ENCODE results near the gene ZRANB1.
"Not testable (repeated sequence)": the region's sequence is repeated elsewhere in the genome, so short reads cannot be mapped to it uniquely, and the experiment has no call there.

The ZRANB1 gene

GRCh38 chr10:124941823-124942222, at the start of gene ZRANB1:
ZRANB1 (plus strand) TSS chr10:124942123; CDS start chr10:124942494, 371 bp downstream.
- DNase-seq, result no peak

DNA sequence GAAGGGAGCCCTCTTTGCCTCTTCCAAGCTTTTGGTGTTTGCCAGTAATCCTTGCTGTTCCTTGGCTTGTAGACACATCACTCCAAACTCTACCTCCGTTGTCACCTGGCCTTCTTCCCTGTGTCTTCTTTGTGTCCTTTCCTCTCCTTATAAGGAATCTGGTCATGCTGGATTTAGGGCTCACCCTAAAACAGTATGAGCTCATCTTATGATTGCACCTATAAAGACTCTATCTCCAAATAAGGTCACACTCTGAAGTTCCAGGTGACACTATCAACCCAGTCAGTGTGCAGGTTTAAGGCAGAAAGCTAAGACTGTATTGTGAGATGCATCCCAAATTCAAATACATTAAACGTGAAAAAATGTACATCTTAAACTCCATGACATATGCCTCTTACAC, 49.0 kb upstream of the ZRANB1 start:
- DNase-seq, result no peak

DNA sequence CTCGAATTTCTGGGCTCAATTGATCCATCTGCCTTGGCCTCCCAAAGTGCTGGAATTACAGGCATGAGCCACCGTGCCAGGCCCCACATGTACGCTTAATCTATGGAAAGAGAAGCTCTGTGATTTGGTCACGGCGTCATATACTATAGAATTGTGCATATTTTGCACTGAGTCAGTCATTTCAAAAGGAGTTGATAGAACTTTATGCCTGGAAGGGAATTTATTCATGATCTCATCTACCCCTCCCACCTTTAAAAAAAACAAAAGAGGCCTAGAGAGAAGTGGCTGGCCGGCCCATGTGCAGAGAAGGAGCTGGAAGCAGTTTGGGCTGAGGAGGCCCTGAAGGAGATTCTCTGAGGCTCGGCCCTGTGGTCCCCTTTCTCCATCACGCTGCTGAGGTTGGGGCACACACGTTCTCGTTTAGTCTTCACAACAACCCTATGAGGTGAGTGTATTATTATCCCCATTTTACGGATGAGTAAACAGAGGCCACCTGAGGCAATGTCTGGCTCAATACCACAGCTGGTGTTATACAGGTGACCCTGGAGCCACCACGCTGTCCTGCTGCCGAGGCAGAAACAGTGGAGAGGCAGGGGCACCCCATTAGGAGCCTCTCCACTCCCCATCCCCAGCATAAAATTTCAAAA, 47.2 kb upstream of the ZRANB1 start:
- DNase-seq, result no peak

DNA sequence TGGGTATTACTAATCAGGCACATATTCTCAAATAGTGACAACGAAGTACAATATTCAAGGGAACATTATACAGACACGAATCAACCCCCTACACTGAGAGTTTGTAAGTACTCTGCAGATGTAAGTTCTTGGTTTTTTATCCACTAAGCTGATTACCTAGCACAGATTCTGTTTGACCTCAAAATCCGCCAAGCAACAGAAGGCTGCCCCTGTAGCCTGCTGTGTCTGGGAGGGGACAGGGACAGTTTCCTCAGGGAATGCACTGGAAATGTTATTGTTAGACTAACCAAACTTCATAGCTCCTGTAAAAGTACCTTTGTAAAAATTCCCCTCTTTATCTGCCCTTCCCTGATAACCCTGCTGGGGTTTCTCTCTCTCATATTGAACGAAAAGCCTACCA, 45.2 kb upstream of the ZRANB1 start:
- no peak for DNase-seq

DNA sequence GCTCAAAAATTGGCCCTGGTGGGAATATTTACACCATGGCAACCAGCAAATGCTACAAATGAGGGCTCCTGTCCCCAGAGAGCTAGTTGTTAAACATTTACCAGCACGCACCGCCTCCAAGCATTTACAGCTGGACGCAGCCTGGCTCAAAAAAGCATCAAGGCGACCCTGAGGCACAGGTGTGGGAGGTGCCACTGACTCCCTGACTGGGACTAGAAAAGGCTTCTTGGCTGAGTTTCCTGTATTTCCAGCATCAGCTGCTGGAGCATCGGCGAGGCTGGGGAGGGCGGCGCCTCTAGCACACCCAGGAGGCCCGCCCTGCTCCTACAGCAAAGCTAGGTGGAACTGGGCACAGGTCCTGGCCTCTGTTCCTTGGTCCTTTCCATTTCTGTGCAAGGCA, 43.5 kb upstream of the ZRANB1 start:
- no peak for DNase-seq

DNA sequence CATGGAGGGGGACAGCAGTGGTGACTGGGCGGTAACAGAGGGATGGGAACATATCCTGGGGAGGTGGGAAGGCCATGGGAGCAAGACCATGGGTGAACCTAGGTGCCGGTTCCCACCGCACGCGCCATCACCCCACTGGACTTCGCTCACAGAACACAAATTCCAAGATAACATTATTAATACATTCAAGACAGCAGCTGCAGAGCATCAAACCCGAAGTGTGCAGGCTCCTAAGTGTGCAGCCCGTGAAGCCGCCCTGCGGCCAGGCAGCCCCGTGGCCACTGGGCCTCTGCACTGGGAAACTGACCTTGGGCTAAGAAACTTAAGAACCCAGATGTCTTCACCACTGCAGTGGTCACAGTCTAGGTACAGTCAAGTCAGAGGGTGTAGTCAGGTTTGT, 42.8 kb upstream of the ZRANB1 start:
- DNase-seq, result no peak

DNA sequence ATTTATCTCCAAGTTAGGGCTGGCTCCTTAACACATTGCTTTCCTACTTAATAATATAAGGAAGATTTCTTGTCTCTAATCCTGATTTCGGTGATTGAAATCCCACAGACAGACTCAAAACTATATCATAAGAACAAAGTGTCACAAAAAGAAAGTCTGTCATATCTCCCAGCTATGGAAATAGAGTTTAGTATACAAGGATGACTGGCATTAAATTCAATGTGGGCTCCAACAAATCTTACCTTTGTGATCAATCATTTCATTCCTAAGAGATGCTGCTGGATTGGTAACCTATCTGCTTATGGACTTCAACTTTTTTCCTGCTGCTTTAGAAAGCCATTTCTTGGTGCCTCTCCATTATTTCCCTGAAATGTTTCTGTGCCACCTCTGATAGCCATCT, 39.5 kb upstream of the ZRANB1 start:
- DNase-seq, result no peak

DNA sequence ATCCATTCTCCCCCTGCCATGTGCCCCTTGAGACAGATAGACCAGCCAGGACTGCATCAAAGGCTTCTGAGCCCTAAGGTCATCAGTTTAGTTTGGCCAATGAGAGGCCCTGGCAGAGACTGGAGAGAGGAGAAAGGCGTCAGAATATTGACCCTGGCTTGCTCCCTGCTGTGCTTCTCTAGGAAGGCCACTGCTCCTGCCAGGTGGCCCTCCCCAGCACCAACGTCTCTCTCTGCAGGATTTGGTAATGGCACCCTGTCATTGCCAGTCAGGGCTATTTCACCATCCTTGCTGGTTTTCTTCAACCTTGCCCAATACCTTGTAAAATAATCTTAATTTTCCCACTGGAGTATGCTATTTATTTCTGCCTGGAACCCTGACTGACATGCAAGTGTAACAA, 38.8 kb upstream of the ZRANB1 start:
- DNase-seq, result no peak

DNA sequence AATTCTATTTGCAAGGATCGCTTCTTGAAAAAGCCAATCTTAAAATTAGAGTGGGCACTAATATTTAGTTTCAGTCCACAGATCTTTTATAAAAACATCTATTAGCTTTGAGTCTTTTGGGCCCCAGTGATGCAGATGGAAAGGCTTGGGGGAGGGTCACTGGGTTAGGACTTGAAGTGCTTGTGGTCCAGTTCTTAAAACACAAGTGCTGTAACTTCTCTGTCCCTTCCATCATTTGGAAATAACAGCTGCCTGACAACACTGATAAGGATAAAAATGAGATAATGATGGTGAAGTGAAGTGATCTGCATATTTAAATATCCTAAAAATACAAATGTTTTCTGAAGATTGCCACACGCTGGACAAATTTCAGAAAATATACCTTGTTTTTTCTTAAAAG, 37.1 kb upstream of the ZRANB1 start:
- DNase-seq, result no peak

GRCh38 chr10:124906551-124907001, 35.3 kb upstream of the ZRANB1 start:
- no peak for DNase-seq

DNA sequence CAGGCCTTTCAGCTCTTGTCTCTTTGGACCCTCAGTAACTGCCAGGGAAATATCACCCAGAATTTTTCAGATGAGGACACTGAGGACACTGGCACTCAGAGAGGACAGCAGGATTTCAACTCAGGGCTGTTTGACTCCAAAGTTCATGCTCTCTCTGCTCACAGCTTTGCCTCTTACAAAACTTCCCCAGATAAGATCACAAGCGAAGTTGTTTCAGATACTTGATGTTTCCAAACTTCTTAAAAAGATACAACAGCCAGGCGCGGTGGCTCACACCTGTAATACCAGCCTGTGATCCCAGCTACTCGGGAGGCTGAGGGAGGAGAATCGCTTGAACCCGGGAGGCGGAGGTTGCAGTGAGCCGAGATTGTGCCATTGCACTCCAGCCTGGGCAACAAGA, 32.4 kb upstream of the ZRANB1 start:
- no peak for DNase-seq

- no peak for DNase-seq
Observed at GRCh38 chr10:124911124-124912067, 30.5 kb upstream of the ZRANB1 start.

GRCh38 chr10:124912101-124912886, 29.6 kb upstream of the ZRANB1 start:
- DNase-seq, result no peak

GRCh38 chr10:124913167-124913566, 28.8 kb upstream of the ZRANB1 start:
- DNase-seq, result no peak

DNA sequence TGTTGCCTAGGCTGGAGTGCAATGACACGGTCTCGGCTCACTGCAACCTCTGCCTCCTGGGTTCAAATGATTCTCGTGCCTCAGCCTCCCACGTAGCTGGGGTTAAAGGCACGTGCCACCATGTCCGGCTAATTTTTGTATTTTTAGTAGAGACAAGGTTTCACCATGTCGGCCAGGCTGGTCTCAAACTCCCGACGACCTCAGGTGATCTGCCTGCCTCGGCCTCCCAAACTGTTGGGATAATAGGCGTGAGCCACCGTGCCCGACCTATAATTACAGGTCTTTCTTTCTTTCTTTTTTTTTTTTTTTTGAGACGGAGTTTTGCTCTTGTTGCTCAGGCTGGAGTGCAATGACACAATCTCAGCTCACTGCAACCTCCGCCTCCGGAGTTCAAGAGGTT, 27.5 kb upstream of the ZRANB1 start:
- DNase-seq, result not testable (repeated sequence)

- DNase-seq, result no peak
Observed at GRCh38 chr10:124916098-124916584, 25.8 kb upstream of the ZRANB1 start.

- peak; percentile 89 to 94 for DNase-seq
Observed at GRCh38 chr10:124916585-124917427, 25.1 kb upstream of the ZRANB1 start.

- DNase-seq, result peak; percentile 10 to 38
Observed at GRCh38 chr10:124917428-124918190, 24.3 kb upstream of the ZRANB1 start.

DNA sequence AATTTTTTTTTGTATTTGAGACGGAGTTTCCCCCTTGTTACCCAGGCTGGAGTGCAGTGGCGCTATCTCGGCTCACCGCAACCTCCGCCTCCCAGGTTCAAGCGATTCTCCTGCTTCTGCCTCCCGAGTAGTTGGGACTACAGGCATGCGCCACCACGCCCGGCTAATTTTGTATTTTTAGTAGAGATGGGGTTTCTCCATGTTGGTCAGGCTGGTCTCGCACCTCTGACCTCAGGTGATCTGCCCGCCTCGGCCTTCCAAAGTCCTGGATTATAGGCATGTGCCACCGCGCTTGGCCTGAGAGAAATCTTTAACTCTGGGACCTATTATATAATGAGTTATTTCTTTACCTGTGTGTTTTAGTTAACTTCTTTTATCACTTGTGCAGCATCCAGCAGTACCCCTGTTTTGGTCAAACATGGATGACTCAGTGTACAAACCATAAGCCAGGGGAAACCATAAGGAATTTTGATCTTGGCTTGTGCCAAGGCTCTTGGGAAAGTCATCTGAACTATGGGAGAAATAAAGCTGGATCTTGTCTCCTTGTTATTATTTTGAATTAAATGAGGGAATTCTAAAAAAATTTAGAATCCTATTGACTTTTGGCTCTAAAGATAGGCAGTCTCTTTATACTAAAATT, 23.6 kb upstream of the ZRANB1 start:
- no peak for DNase-seq

DNA sequence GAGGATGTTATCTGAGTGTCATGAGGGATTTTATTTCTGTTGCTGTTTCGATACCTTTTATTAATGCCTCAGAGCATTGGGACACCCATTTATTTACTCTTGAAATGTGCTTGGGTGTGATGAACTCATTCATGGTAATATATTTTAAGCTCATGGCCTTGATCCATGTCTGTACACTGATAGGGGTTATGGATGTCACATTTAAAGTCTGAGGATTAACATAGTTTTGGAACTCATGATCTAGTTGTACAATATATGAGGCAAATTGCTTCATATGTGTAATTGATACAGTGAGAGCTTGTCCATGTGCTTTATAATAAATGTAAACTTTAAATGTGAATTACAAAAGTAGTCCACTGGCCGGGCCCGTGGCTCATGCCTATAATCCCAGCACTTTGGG, 23.0 kb upstream of the ZRANB1 start:
- DNase-seq, result no peak

- DNase-seq, result no peak
Observed at GRCh38 chr10:124921261-124921660, 20.7 kb upstream of the ZRANB1 start.
